ENCODE measurements around the gene SFTA2.
"Not testable (repeated sequence)": the region's sequence is repeated elsewhere in the genome, so short reads cannot be mapped to it uniquely, and the experiment has no call there.

Gene SFTA2

GRCh38 chr6:30912746-30913520 is 19.0 kb downstream of the SFTA2 start:
- no peak for DNase-seq (ENCODE audit: low read depth, low spot score)

GRCh38 chr6:30910473-30910872 is 21.5 kb downstream of the SFTA2 start:
- DNase-seq (ENCODE audit: low read depth, low spot score): not testable (repeated sequence)

GRCh38 chr6:30908700-30909099 is 23.3 kb downstream of the SFTA2 start:
- no peak for DNase-seq (ENCODE audit: low read depth, low spot score)

GRCh38 chr6:30907758-30908591 is 24.0 kb downstream of the SFTA2 start, which contains the start of gene GTF2H4:
Gene GTF2H4, plus strand, starts transcription at chr6:30908207.
- DNase-seq (ENCODE audit: low read depth, low spot score): peak; percentile 92

- not testable (repeated sequence) for DNase-seq (ENCODE audit: low read depth, low spot score)
Measured at GRCh38 chr6:30907290-30907757, 24.6 kb downstream of the SFTA2 start.

- DNase-seq (ENCODE audit: low read depth, low spot score): no peak
Measured at GRCh38 chr6:30903236-30903635, 28.7 kb downstream of the SFTA2 start.

GRCh38 chr6:30902709-30903108 is 29.3 kb downstream of the SFTA2 start:
- DNase-seq (ENCODE audit: low read depth, low spot score): no peak

- not testable (repeated sequence) for DNase-seq (ENCODE audit: low read depth, low spot score)
Measured at GRCh38 chr6:30902196-30902595, 29.8 kb downstream of the SFTA2 start.

GRCh38 chr6:30901436-30901835 is 30.5 kb downstream of the SFTA2 start:
- no peak for DNase-seq (ENCODE audit: low read depth, low spot score)

GRCh38 chr6:30900863-30901417 is 31.0 kb downstream of the SFTA2 start:
- DNase-seq (ENCODE audit: low read depth, low spot score): no peak

- no peak for DNase-seq (ENCODE audit: low read depth, low spot score)
Measured at GRCh38 chr6:30898750-30899360, 33.1 kb downstream of the SFTA2 start.

- DNase-seq (ENCODE audit: low read depth, low spot score): no peak
Measured at GRCh38 chr6:30897882-30898281, 34.1 kb downstream of the SFTA2 start.

- no peak for DNase-seq (ENCODE audit: low read depth, low spot score)
Measured at GRCh38 chr6:30896541-30896940, 35.4 kb downstream of the SFTA2 start.

GRCh38 chr6:30895343-30895742 is 36.6 kb downstream of the SFTA2 start:
- DNase-seq (ENCODE audit: low read depth, low spot score): no peak

- no peak for DNase-seq (ENCODE audit: low read depth, low spot score)
Measured at GRCh38 chr6:30894935-30895334, 37.0 kb downstream of the SFTA2 start.

- DNase-seq (ENCODE audit: low read depth, low spot score): no peak
Measured at GRCh38 chr6:30894381-30894780, 37.6 kb downstream of the SFTA2 start.

GRCh38 chr6:30893666-30894065 is 38.3 kb downstream of the SFTA2 start:
- DNase-seq (ENCODE audit: low read depth, low spot score): no peak

GRCh38 chr6:30893001-30893591 is 38.9 kb downstream of the SFTA2 start:
- no peak for DNase-seq (ENCODE audit: low read depth, low spot score)

GRCh38 chr6:30891816-30892538 is 40.0 kb downstream of the SFTA2 start:
- no peak for DNase-seq (ENCODE audit: low read depth, low spot score)

- no peak for DNase-seq (ENCODE audit: low read depth, low spot score)
Measured at GRCh38 chr6:30891450-30891723, 40.6 kb downstream of the SFTA2 start.
